ENCODE measurements around the gene PLCH1.

GRCh38 chr3:155766206-155766605 lies 21.3 kb upstream of the PLCH1 start:
- no peak for TF ChIP-seq ZZZ3 (CRISPR knock-in tag; IDR thresholded peaks at IDR 0.05; ENCODE audit: borderline replicate concordance)
- no peak for TF ChIP-seq ZFP36L1 (CRISPR knock-in tag; IDR thresholded peaks at IDR 0.05)
- TF ChIP-seq ELF4 (CRISPR knock-in tag; IDR thresholded peaks at IDR 0.05; ENCODE audit: borderline replicate concordance): no peak

Measured in HepG2 (cell line).